SK-N-MC (cell line): ENCODE results near the gene NDUFAF2.

ENCODE experiments used
- DNase-seq: peaks from one replicate; pipeline ENCODE4 v3.0.0-alpha.2; 2011; ENCODE audit warnings: low read depth, low spot score
- H3K27ac ChIP-seq: fragments of 200-600 bp; sonication (generic); 2 replicates; pipeline ENCODE4 v1.5.1; 2016; ENCODE audit warnings: mixed run types
- H3K36me3 ChIP-seq: fragments of 200-600 bp; sonication (generic); 2 replicates; pipeline ENCODE4 v1.6.1; 2017; ENCODE audit warnings: antibody characterized with exemption, low read length, mixed read lengths; ENCODE audit not compliant: insufficient read depth
- H3K4me3 ChIP-seq: fragments of 200-600 bp; sonication (generic); 2 replicates; pipeline ENCODE4 v1.5.1; 2016
- H3K9ac ChIP-seq: fragments of 200-600 bp; sonication (generic); 2 replicates; pipeline ENCODE4 v1.8.0; 2017; ENCODE audit warnings: mixed run types, mixed read lengths; ENCODE audit not compliant: insufficient read length
- H3K9me3 ChIP-seq: fragments of 200-600 bp; sonication (generic); 2 replicates; pipeline ENCODE4 v1.6.1; 2017; ENCODE audit warnings: low read depth, mild to moderate bottlenecking, antibody characterized with exemption, low read length, moderate library complexity, mixed read lengths
- EZH2 ChIP-seq: fragments of 200-600 bp; sonication (generic); IDR thresholded peaks from one replicate; pipeline ENCODE4 v1.6.1; 2017; ENCODE audit warnings: antibody characterized with exemption
- FOXP2 ChIP-seq: optimal IDR thresholded peaks from 2 replicates; pipeline ENCODE3; 2011; ENCODE audit warnings: mild to moderate bottlenecking, moderate library complexity; ENCODE audit not compliant: insufficient read depth; ENCODE audit errors: extremely low read length, control extremely low read depth
- POLR2AphosphoS5 ChIP-seq: IDR thresholded peaks from 2 replicates; pipeline ENCODE4 v1.6.1; 2012; ENCODE audit warnings: mild to moderate bottlenecking, low read depth, low read length, borderline replicate concordance

NDUFAF2 gene

DNA sequence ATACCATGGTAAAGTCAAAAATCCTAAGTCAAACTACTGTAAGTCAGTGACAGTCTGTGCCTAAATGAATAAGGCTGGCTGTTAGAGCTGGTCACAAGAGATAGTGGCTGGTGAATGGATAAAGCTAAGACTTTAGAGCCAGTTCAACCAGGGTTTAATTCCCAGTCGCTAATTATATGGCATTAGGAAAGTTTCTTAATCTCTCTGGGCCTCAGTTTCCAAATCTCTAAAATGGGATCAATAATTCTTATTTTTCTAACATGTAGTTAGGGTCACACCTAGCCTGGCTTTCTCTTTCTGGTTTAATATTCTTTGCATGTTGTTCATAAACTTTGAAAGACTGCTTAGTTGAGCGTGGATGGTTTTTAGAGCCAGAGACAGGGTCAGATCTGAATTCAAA lies 152.5 kb downstream of the NDUFAF2 start:
- H3K9ac ChIP-seq = no peak overlapping the region
- H3K27ac ChIP-seq = no peak overlapping the region
- no peak overlapping the region for H3K4me3 ChIP-seq
- no peak for DNase-seq
- no peaks in the 10 kb centered on the region for H3K9me3 ChIP-seq
- peaks cover 12% of the 10 kb centered on the region; the same call in 1 of the 2 replicates for H3K36me3 ChIP-seq
- no peak for TF ChIP-seq EZH2
- TF ChIP-seq POLR2AphosphoS5 = no peak
- TF ChIP-seq FOXP2 = no peak

DNA sequence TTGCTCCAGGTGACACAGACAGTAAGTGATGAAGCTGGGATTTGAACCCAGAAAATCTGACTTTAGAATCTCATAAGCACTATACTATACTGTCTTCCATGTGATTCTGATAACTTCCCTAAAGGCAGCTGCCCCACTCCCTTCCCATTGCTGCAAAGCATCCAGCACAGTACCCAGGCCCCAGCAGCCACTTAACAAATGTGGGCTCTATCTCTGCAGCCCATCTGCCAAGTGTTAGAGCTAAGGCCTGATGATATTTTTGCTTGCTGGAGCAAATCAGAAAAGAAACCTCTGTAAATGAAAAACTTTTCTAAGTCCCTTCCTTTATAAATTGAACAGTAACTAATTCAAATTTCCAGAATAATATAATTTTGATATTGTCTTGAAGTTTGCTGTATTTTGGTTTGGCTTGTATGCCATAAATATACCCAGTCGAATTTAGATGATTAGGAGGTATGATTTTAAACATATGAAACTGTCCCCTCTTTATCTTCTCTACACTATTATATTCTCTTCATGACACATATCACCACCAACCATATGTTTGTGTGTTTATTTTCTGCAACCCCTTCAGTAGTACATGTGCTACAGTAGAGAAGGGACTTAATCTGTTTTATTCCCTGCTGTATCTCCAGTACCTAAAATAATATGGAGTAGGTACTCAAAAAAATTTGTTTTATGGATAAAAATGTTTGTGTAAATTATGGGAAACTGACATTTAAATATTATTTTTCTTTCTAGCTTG lies 153.4 kb downstream of the NDUFAF2 start:
- no peak for DNase-seq
- TF ChIP-seq POLR2AphosphoS5 (no peak), EZH2 (no peak), FOXP2 (no peak)
- Histone ChIP-seq H3K9ac (no peak overlapping the region), H3K36me3 (peaks cover 15% of the 10 kb centered on the region; the same call in 1 of the 2 replicates), H3K9me3 (no peaks in the 10 kb centered on the region), H3K4me3 (no peak overlapping the region), H3K27ac (no peak overlapping the region)

DNA sequence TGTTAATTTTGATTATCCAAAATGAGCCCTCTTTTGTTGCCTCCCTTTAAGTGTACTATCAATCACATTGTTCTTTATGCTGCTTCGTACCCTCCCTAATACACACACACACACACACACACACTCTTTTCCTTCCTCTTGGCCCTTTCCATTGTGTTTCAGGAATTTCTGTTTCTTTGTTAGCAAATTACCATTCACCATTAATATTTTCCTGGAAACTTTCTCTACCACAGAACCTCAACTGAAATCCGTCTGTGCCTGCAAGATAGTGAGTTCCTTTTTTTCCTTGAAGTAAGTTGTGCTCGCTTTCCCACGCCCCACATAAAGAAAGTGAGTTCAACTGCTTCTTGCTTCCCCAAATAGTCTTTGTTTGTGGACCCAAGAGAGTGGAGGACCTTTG lies 155.4 kb downstream of the NDUFAF2 start:
- TF ChIP-seq FOXP2 = no peak
- no peak for TF ChIP-seq EZH2
- no peak for TF ChIP-seq POLR2AphosphoS5
- DNase-seq = no peak
- no peak overlapping the region for H3K4me3 ChIP-seq

DNA sequence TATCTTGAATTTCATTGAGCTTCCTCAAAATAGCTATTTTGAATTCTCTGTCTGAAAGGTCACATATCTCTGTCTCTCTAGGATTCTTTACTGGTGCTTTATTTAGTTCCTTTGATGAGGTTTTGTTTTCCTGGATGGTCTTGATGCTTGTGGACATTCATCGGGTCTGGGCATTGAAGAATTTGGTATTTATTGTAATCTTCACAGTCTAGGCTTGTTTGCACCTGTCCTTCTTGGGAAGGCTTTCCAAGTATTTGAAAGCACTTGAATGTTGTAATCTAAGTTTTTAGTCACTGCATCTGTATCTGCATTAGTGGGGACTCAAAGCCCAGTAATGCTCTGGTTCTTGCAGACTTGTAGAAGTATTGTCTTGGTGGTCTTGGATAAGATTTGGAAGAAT lies 169.4 kb downstream of the NDUFAF2 start:
- Histone ChIP-seq H3K9me3 (peaks cover 6% of the 10 kb centered on the region; the same call in 1 of the 2 replicates), H3K27ac (no peak overlapping the region), H3K4me3 (no peak overlapping the region), H3K9ac (no peak overlapping the region), H3K36me3 (peaks cover 7% of the 10 kb centered on the region; the same call in 1 of the 2 replicates)
- no peak for TF ChIP-seq EZH2
- TF ChIP-seq POLR2AphosphoS5 = no peak
- no peak for TF ChIP-seq FOXP2
- no peak for DNase-seq

More for the DNA sequence above, 155.4 kb downstream of the NDUFAF2 start:
- peaks cover 15% of the 10 kb centered on the region; the same call in 1 of the 2 replicates for H3K36me3 ChIP-seq
- H3K27ac ChIP-seq = no peak overlapping the region
- no peaks in the 10 kb centered on the region for H3K9me3 ChIP-seq
- no peak overlapping the region for H3K9ac ChIP-seq

DNA sequence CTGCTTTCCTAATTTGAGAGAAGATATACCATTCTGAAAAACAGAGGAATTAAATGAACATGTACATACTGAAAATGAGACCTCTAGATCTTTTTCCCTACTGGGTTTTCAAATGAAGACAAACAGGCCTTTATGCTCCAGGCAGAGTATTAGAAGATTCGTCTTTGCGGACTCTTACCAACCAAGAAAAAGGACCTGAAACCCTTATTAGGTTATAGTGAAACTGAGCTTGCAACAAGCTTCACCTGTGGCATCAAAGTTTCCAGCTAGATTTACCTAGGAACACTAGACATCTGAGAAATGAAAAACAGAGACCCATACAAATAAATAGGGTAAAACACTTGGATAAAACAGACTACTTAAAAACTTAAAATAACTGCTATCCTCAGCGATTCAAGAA lies 171.0 kb downstream of the NDUFAF2 start:
- DNase-seq = no peak
- peaks cover 6% of the 10 kb centered on the region; the same call in 1 of the 2 replicates for H3K9me3 ChIP-seq

DNA sequence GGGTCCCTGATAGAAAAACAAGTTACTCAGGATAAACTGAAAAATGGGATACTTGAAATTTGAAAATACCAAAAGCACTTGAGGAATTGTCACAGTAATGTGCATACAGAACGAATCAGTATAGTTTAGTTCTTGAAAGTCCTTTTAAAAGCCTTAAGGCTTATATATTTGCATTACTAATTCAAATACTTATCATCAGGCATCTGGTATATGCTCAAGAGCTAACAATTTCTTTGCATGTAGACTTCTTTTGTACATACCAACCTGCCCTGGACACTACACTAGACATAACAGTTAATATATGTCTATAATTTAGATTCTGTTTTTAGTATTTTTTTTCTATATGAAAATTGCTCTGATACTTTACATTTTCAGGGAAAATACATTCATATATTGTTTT lies 174.1 kb downstream of the NDUFAF2 start:
- DNase-seq = no peak
- TF ChIP-seq POLR2AphosphoS5 (no peak), FOXP2 (no peak), EZH2 (no peak)
- no peaks in the 10 kb centered on the region for H3K9me3 ChIP-seq
- no peaks in the 10 kb centered on the region for H3K36me3 ChIP-seq
- no peak overlapping the region for H3K9ac ChIP-seq
- no peak overlapping the region for H3K4me3 ChIP-seq
- H3K27ac ChIP-seq = no peak overlapping the region

More for the DNA sequence above, 171.0 kb downstream of the NDUFAF2 start:
- H3K4me3 ChIP-seq = no peak overlapping the region
- no peak overlapping the region for H3K9ac ChIP-seq
- H3K27ac ChIP-seq = no peak overlapping the region
- peaks cover 7% of the 10 kb centered on the region; the same call in 1 of the 2 replicates for H3K36me3 ChIP-seq
- TF ChIP-seq EZH2 (no peak), FOXP2 (no peak), POLR2AphosphoS5 (no peak)

DNA sequence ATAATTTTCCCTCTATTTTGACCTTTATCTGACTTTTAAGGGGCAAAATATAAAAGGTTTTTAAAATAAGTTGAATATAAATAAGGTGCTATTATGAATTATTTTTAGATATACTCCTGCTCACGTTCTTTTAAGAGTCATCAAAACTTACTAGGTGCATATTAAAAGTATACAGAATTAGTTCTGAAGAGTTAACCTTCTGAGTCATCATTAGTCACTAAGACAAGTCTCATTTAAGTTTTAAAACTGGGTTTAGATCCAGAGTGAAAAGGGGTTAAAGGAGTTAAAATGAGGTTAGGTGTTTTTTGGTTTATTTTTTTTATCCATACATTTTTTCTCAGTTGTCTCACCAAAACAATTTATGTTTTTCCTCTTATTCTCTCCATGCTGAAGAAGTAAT lies 175.5 kb downstream of the NDUFAF2 start:
- Histone ChIP-seq H3K9me3 (no peaks in the 10 kb centered on the region), H3K27ac (no peak overlapping the region), H3K36me3 (no peaks in the 10 kb centered on the region), H3K9ac (no peak overlapping the region), H3K4me3 (no peak overlapping the region)
- DNase-seq = no peak
- TF ChIP-seq POLR2AphosphoS5 (no peak), FOXP2 (no peak), EZH2 (no peak)

DNA sequence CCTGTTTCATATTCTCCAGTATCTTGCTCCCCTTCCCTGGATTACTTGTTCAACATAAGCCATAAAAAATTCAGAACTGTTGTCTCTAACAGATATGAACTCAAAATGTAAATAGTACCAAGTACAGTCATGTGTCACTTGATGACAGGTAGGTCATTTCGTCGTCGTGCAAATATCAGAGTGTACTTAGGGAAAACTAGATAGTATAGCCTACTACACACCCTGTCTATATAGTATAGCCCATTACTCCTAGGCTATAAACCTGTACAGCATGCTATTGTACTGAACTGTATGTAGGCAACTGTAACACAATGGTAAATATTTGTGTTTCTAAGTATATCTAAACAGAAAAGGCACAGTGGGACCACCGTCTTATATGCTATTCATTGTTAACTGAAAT lies 178.1 kb downstream of the NDUFAF2 start:
- Histone ChIP-seq H3K27ac (no peak overlapping the region), H3K9ac (no peak overlapping the region), H3K9me3 (no peaks in the 10 kb centered on the region; the same call in 1 of the 2 replicates), H3K36me3 (no peaks in the 10 kb centered on the region), H3K4me3 (no peak overlapping the region)
- no peak for TF ChIP-seq EZH2
- TF ChIP-seq POLR2AphosphoS5 = no peak
- TF ChIP-seq FOXP2 = no peak
- DNase-seq = no peak
